ENCODE results near the gene DNAJC9. TPM values are rescaled to one million over a fixed set of nuclear protein-coding genes. Genes with fewer than 3 reads are reported as not detected.

DNAJC9 gene, protein sequence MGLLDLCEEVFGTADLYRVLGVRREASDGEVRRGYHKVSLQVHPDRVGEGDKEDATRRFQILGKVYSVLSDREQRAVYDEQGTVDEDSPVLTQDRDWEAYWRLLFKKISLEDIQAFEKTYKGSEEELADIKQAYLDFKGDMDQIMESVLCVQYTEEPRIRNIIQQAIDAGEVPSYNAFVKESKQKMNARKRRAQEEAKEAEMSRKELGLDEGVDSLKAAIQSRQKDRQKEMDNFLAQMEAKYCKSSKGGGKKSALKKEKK
- total RNA-seq: 1 to 10 TPM; 5.9 to 9.6 TPM

DNA sequence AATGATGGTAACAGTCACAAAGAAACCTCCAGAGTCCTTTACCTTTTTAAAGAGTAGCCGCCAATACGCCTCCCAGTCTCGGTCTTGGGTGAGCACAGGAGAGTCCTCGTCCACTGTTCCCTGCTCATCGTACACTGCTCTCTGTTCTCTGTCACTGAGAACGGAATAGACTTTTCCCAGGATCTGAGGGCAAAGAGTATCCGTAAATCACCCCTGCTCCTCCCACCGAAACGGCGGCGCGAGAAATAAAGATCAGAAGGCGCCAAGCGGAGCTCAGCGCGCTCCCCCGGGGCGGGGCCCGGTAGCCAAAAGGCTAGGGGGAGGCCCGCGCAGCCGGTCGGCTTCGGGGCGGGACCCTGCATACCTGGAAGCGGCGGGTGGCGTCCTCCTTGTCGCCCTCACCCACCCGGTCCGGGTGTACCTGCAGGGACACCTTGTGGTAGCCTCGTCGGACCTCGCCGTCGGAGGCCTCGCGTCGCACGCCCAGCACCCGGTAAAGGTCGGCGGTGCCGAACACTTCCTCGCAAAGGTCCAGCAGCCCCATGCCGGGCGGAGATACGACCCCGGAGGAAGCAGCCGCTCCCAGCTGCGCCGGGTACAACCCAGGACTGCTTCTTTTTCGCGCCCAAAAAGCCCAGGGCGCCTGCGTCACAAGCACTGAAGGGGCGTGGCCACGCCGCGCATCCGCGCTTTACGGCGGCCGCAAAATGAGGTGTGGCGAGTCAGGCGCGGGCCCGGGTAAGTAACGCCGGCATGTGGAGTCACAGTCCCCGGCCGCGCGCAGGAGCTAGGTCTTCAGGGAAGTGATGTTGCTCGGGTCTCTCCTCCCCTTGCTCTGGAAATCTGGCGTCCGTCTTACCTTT, at the start of gene DNAJC9:
Gene DNAJC9 (minus strand): TSS at position 610 of the 863 bp plus-strand sequence. CDS start 66 bp downstream, at position 544.
- DNase-seq: peak; percentile 95 to 99 (median 98)
- ATAC-seq: peak; percentile 97
- TF ChIP-seq, protein P1, sequence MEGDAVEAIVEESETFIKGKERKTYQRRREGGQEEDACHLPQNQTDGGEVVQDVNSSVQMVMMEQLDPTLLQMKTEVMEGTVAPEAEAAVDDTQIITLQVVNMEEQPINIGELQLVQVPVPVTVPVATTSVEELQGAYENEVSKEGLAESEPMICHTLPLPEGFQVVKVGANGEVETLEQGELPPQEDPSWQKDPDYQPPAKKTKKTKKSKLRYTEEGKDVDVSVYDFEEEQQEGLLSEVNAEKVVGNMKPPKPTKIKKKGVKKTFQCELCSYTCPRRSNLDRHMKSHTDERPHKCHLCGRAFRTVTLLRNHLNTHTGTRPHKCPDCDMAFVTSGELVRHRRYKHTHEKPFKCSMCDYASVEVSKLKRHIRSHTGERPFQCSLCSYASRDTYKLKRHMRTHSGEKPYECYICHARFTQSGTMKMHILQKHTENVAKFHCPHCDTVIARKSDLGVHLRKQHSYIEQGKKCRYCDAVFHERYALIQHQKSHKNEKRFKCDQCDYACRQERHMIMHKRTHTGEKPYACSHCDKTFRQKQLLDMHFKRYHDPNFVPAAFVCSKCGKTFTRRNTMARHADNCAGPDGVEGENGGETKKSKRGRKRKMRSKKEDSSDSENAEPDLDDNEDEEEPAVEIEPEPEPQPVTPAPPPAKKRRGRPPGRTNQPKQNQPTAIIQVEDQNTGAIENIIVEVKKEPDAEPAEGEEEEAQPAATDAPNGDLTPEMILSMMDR (IDR thresholded peaks at IDR 0.05): peak in 1 of 7 experiments; percentile 33
- TF ChIP-seq POLR2A (IDR thresholded peaks at IDR 0.05): peak; percentile 85 to 97 (median 97)
- Histone ChIP-seq H3K9me3 (no peaks in the 10 kb centered on the region), H3K27me3 (no peaks in the 10 kb centered on the region), H3K36me3 (replicated peaks in 1 of 2; ENCODE audit: insufficient read depth in 1 of 2, low read depth in 2 of 2) (peaks cover 0 to 7% of the 10 kb centered on the region in 2 donors), H3K4me1 (peaks cover 32% of the 10 kb centered on the region), H3K4me3 (peak within 1 kb of the TSS; percentile 14 to 89), H3K27ac (peak within 1 kb of the TSS; percentile 58 to 90 (median 86))
- 1% methylated on average over 14 to 78 of the region's 78 CpGs for WGBS, 2 donors
- intact Hi-C loops (cut with DNase I): no loop called here

DNA sequence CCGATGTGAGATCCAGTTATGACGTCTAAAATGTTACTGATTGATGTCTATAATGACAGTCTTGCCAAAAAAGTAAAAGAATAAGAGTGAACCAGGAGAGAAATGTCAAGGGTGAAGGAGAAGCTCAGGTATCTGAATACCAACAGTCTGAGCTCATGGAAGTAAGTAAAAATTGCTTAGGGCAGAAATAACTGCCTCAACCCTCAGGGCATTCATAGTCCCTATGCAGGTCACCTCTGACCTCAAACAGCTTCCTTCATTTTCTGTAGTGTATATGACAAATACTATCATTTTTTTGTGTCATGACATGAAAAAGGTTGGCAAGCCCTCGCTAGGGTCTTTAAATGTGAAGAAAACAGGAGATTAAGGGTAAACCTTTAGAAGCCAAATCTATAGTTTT, 46.4 kb upstream of the DNAJC9 start:
- Histone ChIP-seq H3K9me3 (no peaks in the 10 kb centered on the region), H3K27ac (no peak overlapping the region), H3K27me3 (no peaks in the 10 kb centered on the region), H3K4me1 (no peaks in the 10 kb centered on the region), H3K4me3 (no peak overlapping the region), H3K36me3 (replicated peaks in 1 of 2; ENCODE audit: insufficient read depth in 1 of 2, low read depth in 2 of 2) (no peaks in the 10 kb centered on the region)
- DNase-seq: no peak
- 83 to 88% methylated on average over 3 of the region's 3 CpGs for WGBS, 2 donors
- no peak for TF ChIP-seq POLR2A (IDR thresholded peaks at IDR 0.05)
- TF ChIP-seq, protein P1 (IDR thresholded peaks at IDR 0.05): no peak
- intact Hi-C loops (cut with DNase I): no loop called here
- no peak for ATAC-seq

DNA sequence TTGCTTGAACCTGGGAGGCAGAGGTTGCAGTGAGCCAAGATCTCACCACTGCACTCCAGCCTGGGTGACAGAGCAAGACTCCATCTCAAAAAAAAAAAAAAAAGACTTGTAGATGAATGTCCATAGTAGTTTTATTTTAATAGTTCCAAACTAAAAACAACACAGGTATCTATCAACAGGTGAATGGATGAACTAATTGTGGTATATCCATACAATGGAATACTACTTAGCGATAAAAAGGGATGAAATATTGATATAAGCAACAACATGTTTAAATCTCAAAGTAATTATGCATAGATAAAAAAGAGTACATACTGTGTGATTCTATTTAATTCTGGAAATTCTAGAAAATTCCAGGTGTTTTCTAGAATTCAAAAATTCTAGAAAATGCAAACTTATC, 42.9 kb upstream of the DNAJC9 start:
- Histone ChIP-seq H3K4me1 (no peaks in the 10 kb centered on the region), H3K4me3 (no peak overlapping the region), H3K36me3 (replicated peaks in 1 of 2; ENCODE audit: insufficient read depth in 1 of 2, low read depth in 2 of 2) (no peaks in the 10 kb centered on the region), H3K27me3 (no peaks in the 10 kb centered on the region), H3K27ac (no peak overlapping the region), H3K9me3 (no peaks in the 10 kb centered on the region)
- TF ChIP-seq, protein P1 (IDR thresholded peaks at IDR 0.05): no peak
- TF ChIP-seq POLR2A (IDR thresholded peaks at IDR 0.05): no peak
- 91 to 93% methylated on average over 1 of the region's 1 CpG for WGBS, 2 donors
- ATAC-seq: no peak
- intact Hi-C loops (cut with DNase I): no loop called here
- no peak for DNase-seq

DNA sequence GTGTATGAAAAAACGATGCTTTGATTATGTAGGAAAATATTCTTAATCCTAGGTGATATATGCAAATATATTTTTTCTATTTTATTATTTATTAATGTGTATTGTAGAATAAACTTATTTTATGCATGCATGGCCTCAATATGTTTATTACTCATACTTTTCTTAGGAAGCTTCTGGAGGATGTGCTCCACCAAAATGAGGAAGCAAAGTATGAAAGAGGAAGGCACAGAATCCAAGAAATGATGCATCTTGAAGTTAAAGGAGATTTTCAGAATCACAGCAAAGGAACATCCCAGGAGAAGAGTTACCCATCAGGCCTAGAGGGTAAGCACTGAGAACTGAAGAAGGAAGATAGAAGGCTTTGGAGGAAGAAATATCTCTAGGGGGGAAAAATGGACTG, 40.4 kb upstream of the DNAJC9 start:
- Histone ChIP-seq H3K9me3 (no peaks in the 10 kb centered on the region), H3K27me3 (no peaks in the 10 kb centered on the region), H3K36me3 (replicated peaks in 1 of 2; ENCODE audit: insufficient read depth in 1 of 2, low read depth in 2 of 2) (no peaks in the 10 kb centered on the region), H3K4me3 (no peak overlapping the region), H3K4me1 (no peaks in the 10 kb centered on the region), H3K27ac (no peak overlapping the region)
- no peak for DNase-seq
- intact Hi-C loops (cut with DNase I): no loop called here
- ATAC-seq: no peak
- WGBS, 2 donors: 69 to 75% methylated on average over 1 of the region's 1 CpG
- TF ChIP-seq, protein P1 (IDR thresholded peaks at IDR 0.05): no peak
- TF ChIP-seq POLR2A (IDR thresholded peaks at IDR 0.05): no peak
